ENCODE results near the gene SLC4A5.

The SLC4A5 gene

DNA sequence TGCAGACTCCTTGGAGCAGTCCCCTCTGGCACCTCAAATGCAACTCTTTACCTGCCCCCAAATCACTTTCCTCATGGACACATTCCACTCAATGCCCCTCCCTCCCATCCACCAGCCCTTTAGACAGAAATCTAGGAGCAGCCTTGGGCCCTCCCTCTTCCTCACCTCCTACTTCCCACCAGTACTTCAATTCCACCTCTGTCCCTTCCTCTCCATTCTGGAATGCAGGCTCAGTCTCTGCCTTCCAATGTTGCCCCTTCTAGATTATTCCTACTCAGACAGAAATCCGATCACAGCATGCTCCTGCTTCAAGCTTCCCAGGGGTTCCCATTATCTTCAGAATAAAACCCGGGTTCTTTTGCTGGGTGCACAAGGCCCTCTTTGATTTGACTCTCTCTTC lies 82.7 kb downstream of the SLC4A5 start:
- Histone ChIP-seq H2AFZ (no peak overlapping the region), H3K9me3 (ENCODE audit: control insufficient read depth, low read length) (no peaks in the 10 kb centered on the region), H3K9ac (no peak overlapping the region), H3K36me3 (ENCODE audit: control insufficient read depth, insufficient read depth, low read length) (no peaks in the 10 kb centered on the region), H3K27ac (no peak overlapping the region), H3K79me2 (no peaks in the 10 kb centered on the region), H3K4me3 (ENCODE audit: low read depth, low read length) (no peak overlapping the region), H3K4me2 (ENCODE audit: low read length) (no peak overlapping the region), H3K27me3 (ENCODE audit: control insufficient read depth, insufficient read depth, low read length) (no peaks in the 10 kb centered on the region), H3K4me1 (no peaks in the 10 kb centered on the region)
- TF ChIP-seq, protein P1, sequence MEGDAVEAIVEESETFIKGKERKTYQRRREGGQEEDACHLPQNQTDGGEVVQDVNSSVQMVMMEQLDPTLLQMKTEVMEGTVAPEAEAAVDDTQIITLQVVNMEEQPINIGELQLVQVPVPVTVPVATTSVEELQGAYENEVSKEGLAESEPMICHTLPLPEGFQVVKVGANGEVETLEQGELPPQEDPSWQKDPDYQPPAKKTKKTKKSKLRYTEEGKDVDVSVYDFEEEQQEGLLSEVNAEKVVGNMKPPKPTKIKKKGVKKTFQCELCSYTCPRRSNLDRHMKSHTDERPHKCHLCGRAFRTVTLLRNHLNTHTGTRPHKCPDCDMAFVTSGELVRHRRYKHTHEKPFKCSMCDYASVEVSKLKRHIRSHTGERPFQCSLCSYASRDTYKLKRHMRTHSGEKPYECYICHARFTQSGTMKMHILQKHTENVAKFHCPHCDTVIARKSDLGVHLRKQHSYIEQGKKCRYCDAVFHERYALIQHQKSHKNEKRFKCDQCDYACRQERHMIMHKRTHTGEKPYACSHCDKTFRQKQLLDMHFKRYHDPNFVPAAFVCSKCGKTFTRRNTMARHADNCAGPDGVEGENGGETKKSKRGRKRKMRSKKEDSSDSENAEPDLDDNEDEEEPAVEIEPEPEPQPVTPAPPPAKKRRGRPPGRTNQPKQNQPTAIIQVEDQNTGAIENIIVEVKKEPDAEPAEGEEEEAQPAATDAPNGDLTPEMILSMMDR (IDR thresholded peaks at IDR 0.05) = no peak

DNA sequence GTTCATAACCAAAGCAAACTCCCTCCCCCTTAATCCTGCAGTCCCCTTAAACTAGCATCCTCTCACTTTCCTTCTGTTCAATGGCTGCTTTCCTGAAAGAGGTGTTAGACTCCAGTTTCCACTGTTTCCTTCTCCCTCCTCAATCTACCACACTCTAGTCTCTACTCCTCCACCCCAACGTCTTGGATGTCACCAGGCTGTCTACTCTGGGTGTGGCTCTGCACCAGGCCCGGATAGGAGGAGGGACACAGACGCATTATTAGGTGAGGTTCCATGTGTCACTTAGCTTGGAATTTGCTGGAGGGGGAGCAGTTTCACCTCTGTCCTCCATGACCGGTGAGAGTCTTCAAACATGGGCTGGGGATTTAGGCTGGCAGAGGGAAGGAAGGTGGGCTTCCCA lies 83.5 kb downstream of the SLC4A5 start:
- Histone ChIP-seq H3K27me3 (ENCODE audit: control insufficient read depth, insufficient read depth, low read length) (no peaks in the 10 kb centered on the region), H3K4me1 (no peaks in the 10 kb centered on the region), H2AFZ (no peak overlapping the region), H3K4me2 (ENCODE audit: low read length) (no peak overlapping the region), H3K36me3 (ENCODE audit: control insufficient read depth, insufficient read depth, low read length) (no peaks in the 10 kb centered on the region), H3K4me3 (ENCODE audit: low read depth, low read length) (no peak overlapping the region), H3K27ac (no peak overlapping the region), H3K79me2 (no peaks in the 10 kb centered on the region), H3K9me3 (ENCODE audit: control insufficient read depth, low read length) (no peaks in the 10 kb centered on the region), H3K9ac (no peak overlapping the region)
- TF ChIP-seq, protein P1 (IDR thresholded peaks at IDR 0.05) = no peak

DNA sequence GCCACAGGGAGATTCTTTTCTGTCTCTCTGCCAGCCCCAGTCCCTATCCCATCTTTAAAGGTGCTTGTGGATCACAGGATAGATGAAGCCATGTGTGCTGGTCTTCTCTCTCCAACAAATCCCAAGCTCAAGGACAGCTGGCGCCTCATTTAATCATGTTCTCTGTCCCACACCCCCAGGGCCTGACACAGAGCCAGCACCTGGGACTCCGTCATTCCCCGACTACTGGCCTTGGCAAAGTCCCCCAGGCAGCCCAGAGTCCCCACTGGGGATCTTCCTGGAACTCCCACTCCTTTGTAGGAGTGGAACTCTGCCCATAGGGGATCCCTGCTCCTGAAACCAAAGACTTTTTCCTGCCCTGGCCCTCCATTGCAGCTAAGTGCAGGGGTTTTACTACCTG lies 84.0 kb downstream of the SLC4A5 start:
- H3K4me1 ChIP-seq = no peaks in the 10 kb centered on the region
- no peaks in the 10 kb centered on the region for H3K9me3 ChIP-seq (ENCODE audit: control insufficient read depth, low read length)
- H3K27me3 ChIP-seq (ENCODE audit: control insufficient read depth, insufficient read depth, low read length) = no peaks in the 10 kb centered on the region
- no peaks in the 10 kb centered on the region for H3K79me2 ChIP-seq
- no peak overlapping the region for H3K4me3 ChIP-seq (ENCODE audit: low read depth, low read length)
- TF ChIP-seq, protein P1 (IDR thresholded peaks at IDR 0.05) = no peak
- no peak overlapping the region for H2AFZ ChIP-seq
- no peak overlapping the region for H3K9ac ChIP-seq
- no peaks in the 10 kb centered on the region for H3K36me3 ChIP-seq (ENCODE audit: control insufficient read depth, insufficient read depth, low read length)
- no peak overlapping the region for H3K4me2 ChIP-seq (ENCODE audit: low read length)
- H3K27ac ChIP-seq = no peak overlapping the region

DNA sequence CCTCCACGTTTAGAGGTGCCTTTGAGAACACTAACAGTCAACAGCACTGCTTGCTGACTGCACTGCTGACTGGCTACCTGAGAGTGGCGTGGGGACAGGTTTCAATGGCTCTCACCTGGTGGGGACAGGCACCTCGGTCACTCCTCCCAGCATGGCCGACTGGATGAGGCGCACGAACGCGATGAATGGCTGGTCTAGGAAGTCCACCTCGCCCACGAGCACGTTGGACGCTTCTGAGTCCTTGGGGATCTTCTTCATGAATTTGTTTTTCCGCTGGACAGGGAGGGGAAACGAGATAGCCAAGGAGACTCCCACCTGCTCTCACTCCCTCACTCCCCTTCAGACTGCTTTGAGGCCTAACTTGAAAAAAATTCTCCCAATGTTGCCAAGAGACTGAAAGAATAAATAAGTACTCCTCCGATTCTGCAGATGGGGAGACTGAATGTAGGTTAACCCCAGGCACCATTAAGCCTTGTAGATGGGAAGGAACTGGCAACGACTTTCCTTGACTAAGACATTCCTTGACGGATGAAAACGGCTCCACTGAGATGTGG lies 87.5 kb downstream of the SLC4A5 start:
- Histone ChIP-seq H3K4me2 (ENCODE audit: low read length) (no peak overlapping the region), H2AFZ (no peak overlapping the region), H3K4me3 (ENCODE audit: low read depth, low read length) (no peak overlapping the region), H3K36me3 (ENCODE audit: control insufficient read depth, insufficient read depth, low read length) (no peaks in the 10 kb centered on the region), H3K9ac (no peak overlapping the region), H3K27me3 (ENCODE audit: control insufficient read depth, insufficient read depth, low read length) (no peaks in the 10 kb centered on the region), H3K9me3 (ENCODE audit: control insufficient read depth, low read length) (no peaks in the 10 kb centered on the region), H3K79me2 (no peaks in the 10 kb centered on the region), H3K27ac (no peak overlapping the region), H3K4me1 (no peaks in the 10 kb centered on the region)
- TF ChIP-seq, protein P1 (IDR thresholded peaks at IDR 0.05) = no peak

DNA sequence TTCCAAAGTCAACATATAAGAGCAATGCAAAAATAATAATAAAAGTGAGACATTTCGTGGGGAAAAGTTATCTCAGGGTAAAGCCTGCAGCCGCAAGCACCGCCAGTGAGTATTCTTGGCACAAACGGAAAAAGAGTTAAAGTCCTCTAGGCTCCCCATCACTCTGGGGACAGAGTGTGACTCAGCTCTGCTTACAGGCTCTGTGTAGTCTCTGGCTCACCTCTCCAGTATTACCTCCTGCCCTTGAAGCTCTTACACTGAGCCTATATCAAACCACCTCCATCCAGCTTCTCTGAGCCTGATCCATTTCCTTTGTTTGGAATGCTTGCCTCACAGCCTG lies 89.3 kb downstream of the SLC4A5 start:
- no peaks in the 10 kb centered on the region for H3K79me2 ChIP-seq
- H3K27me3 ChIP-seq (ENCODE audit: control insufficient read depth, insufficient read depth, low read length) = no peaks in the 10 kb centered on the region
- no peak overlapping the region for H2AFZ ChIP-seq
- H3K4me2 ChIP-seq (ENCODE audit: low read length) = no peak overlapping the region
- TF ChIP-seq, protein P1 (IDR thresholded peaks at IDR 0.05) = no peak
- H3K4me1 ChIP-seq = no peaks in the 10 kb centered on the region
- no peak overlapping the region for H3K27ac ChIP-seq
- H3K9ac ChIP-seq = no peak overlapping the region
- no peaks in the 10 kb centered on the region for H3K36me3 ChIP-seq (ENCODE audit: control insufficient read depth, insufficient read depth, low read length)
- no peaks in the 10 kb centered on the region for H3K9me3 ChIP-seq (ENCODE audit: control insufficient read depth, low read length)
- H3K4me3 ChIP-seq (ENCODE audit: low read depth, low read length) = no peak overlapping the region
